A549 (cell line): ENCODE results near the gene TCERG1L. TPM values are rescaled to one million over a fixed set of nuclear protein-coding genes. Genes with fewer than 3 reads are reported as not detected.

Experiments
- ATAC-seq, 2 experiments: fragments of 200-7000 bp in 1 of 2; fragments of >200 bp in 1 of 2; cut with Nextera tagmentation in 1 of 2; cut with Tn5 transposase in 1 of 2; 3 replicates each; pipeline versions ENCODE4 v1.8.0 to v1.9.1; 2018 to 2020; ENCODE audit warnings: mild to moderate bottlenecking in 1 of 2, moderate library complexity in 1 of 2
- CTCF ChIA-PET: fragments of 300-600 bp; sonication (Branson Sonifier 250); formaldehyde crosslinking; extraction: SDS; loops from one replicate; lab custom pipeline; 2021; ENCODE audit warnings: antibody characterized with exemption, inconsistent platforms; lab: Yijun Ruan, JAX
- POLR2A ChIA-PET: fragments of 350-600 bp; formaldehyde crosslinking; extraction: SDS; loops from one replicate; lab custom pipeline; 2021; ENCODE audit warnings: antibody characterized with exemption, inconsistent platforms; lab: Yijun Ruan, JAX
- DNase-seq, 2 experiments: peaks; one replicate each; pipeline versions ENCODE4 v3.0.0 to v3.0.0-alpha.2; 2011 to 2016; ENCODE audit warnings: low read depth in 1 of 2, low spot score in 1 of 2
- FAIRE-seq: peaks from 2 replicates; lab custom pipeline; 2011; peaks lifted over from hg19 to GRCh38; lab: Jason Lieb, UNC
- H3K27ac ChIP-seq, 2 experiments: fragments of >200 bp; sonication (Bioruptor Twin); formaldehyde crosslinking; 3 replicates each; pipeline ENCODE4 v1.5.1; 2016 to 2017
- H3K4me1 ChIP-seq: fragments of >200 bp; sonication (Bioruptor Twin); formaldehyde crosslinking; 3 replicates; pipeline ENCODE4 v1.6.1; 2016
- H3K4me2 ChIP-seq: fragments of >200 bp; sonication (Bioruptor Twin); formaldehyde crosslinking; 3 replicates; pipeline ENCODE4 v1.6.1; 2016
- H3K4me3 ChIP-seq: fragments of >200 bp; sonication (Bioruptor Twin); formaldehyde crosslinking; 3 replicates; pipeline ENCODE4 v1.5.1; 2016
- H3K9me3 ChIP-seq: fragments of >200 bp; sonication (Bioruptor Twin); formaldehyde crosslinking; 3 replicates; pipeline ENCODE4 v1.6.1; 2016
- BHLHE40 ChIP-seq: IDR thresholded peaks from 2 replicates; pipeline ENCODE4 v1.6.1; 2012; ENCODE audit warnings: low read depth, low read length, inconsistent platforms
- CBX2 ChIP-seq: fragments of 200-600 bp; sonication (generic); IDR thresholded peaks from 2 replicates; pipeline ENCODE4 v1.6.1; 2016; ENCODE audit warnings: low read depth, mild to moderate bottlenecking, borderline replicate concordance
- CEBPB ChIP-seq, 2 experiments: fragments of >200 bp in 1 of 2; sonication (Bioruptor Twin) in 1 of 2; formaldehyde crosslinking in 1 of 2; IDR thresholded peaks; 2 replicates each; pipeline ENCODE4 v1.6.1; 2012 to 2016
- CHD2 ChIP-seq: fragments of 150-350 bp; IDR thresholded peaks from 2 replicates; pipeline ENCODE4 v1.6.1; 2014; ENCODE audit warnings: low read length; ENCODE audit not compliant: partially characterized antibody
- EHF ChIP-seq: fragments of 250-450 bp; sonication (Bioruptor Pico); IDR thresholded peaks from 2 replicates; pipeline ENCODE4 v1.5.0; 2020; ENCODE audit warnings: mild to moderate bottlenecking
- EHMT2 ChIP-seq: fragments of 200-600 bp; sonication (generic); IDR thresholded peaks from 2 replicates; pipeline ENCODE4 v1.6.1; 2016; ENCODE audit warnings: antibody characterized with exemption, low read depth, mild to moderate bottlenecking, moderate library complexity
- EP300 ChIP-seq, 2 experiments: fragments of >200 bp; sonication (Bioruptor Twin); formaldehyde crosslinking; IDR thresholded peaks; 2 replicates in 1 of 2; 3 replicates in 1 of 2; pipeline ENCODE4 v1.6.1; 2016 to 2017
- HOXA7 ChIP-seq: fragments of 250-450 bp; sonication (Bioruptor Pico); IDR thresholded peaks from 2 replicates; pipeline ENCODE4 v1.5.0; 2020; ENCODE audit warnings: mild to moderate bottlenecking, moderate library complexity
- HOXB5 ChIP-seq: fragments of 250-450 bp; sonication (Bioruptor Pico); IDR thresholded peaks from 2 replicates; pipeline ENCODE4 v1.5.0; 2020; ENCODE audit warnings: mild to moderate bottlenecking, moderate library complexity
- KDM1A ChIP-seq: fragments of 200-600 bp; sonication (generic); IDR thresholded peaks from 2 replicates; pipeline ENCODE4 v1.6.1; 2016; ENCODE audit warnings: low read depth, mild to moderate bottlenecking
- MAZ ChIP-seq: fragments of 150-350 bp; IDR thresholded peaks from 2 replicates; pipeline ENCODE4 v1.6.1; 2014; ENCODE audit warnings: antibody characterized with exemption, low read depth, low read length, borderline replicate concordance
- NFE2L2 ChIP-seq: fragments of 150-350 bp; conservative IDR thresholded peaks from 2 replicates; pipeline ENCODE4 v1.6.1; 2014; ENCODE audit warnings: low read length
- NR3C1 ChIP-seq: fragments of >200 bp; sonication (Bioruptor Twin); formaldehyde crosslinking; IDR thresholded peaks from 3 replicates; pipeline ENCODE4 v1.6.1; 2017
- RAD21 ChIP-seq, 2 experiments: fragments of >200 bp in 1 of 2; sonication (Bioruptor Twin) in 1 of 2; formaldehyde crosslinking in 1 of 2; IDR thresholded peaks in 1 of 2; conservative IDR thresholded peaks in 1 of 2; 2 replicates in 1 of 2; 3 replicates in 1 of 2; pipeline ENCODE4 v1.6.1; 2012 to 2018; ENCODE audit warnings: inconsistent platforms in 1 of 2
- REST ChIP-seq: fragments of 200-600 bp; sonication (generic); IDR thresholded peaks from 2 replicates; pipeline ENCODE4 v1.6.1; 2016; ENCODE audit warnings: antibody characterized with exemption, mild to moderate bottlenecking, moderate library complexity
- RFX5 ChIP-seq: fragments of 450-650 bp; IDR thresholded peaks from 2 replicates; pipeline ENCODE4 v1.7.1; 2014; ENCODE audit warnings: antibody characterized with exemption, mild to moderate bottlenecking, moderate library complexity
- SMC3 ChIP-seq: fragments of >200 bp; sonication (Bioruptor Twin); formaldehyde crosslinking; IDR thresholded peaks from 3 replicates; pipeline ENCODE4 v1.6.1; 2018; ENCODE audit warnings: inconsistent platforms
- TFCP2L1 ChIP-seq: fragments of 250-450 bp; sonication (Bioruptor Pico); IDR thresholded peaks from 2 replicates; pipeline ENCODE4 v1.5.0; 2021; ENCODE audit warnings: mild to moderate bottlenecking
- ZFP36 ChIP-seq: fragments of 450-650 bp; IDR thresholded peaks from 2 replicates; pipeline ENCODE4 v1.6.1; 2014; ENCODE audit warnings: borderline replicate concordance; ENCODE audit not compliant: partially characterized antibody
- ZNF302 ChIP-seq: fragments of 250-450 bp; sonication (Bioruptor Pico); IDR thresholded peaks from 2 replicates; pipeline ENCODE4 v1.9.0; 2021; ENCODE audit warnings: inconsistent platforms, mild to moderate bottlenecking, moderate library complexity
- WGBS: methylation state at CpG from one replicate; pipeline ENCODE4 v1.1.6; 2017; ENCODE audit errors: missing lambda C conversion rate; 5-methylcytosine and 5-hydroxymethylcytosine counted together
- polyA plus RNA-seq, 4 experiments: library from polyadenylated mRNA; depleted of rRNA in 3 of 4; stranded (reverse); fragments of >200 nt; fragmentation: RNase III in 1 of 4; extraction: RNeasy Plus Mini Kit Qiagen cat#74134 plus additional on column Dnase treatment in 1 of 4; gene quantifications; 2 replicates in 3 of 4; 3 replicates in 1 of 4; pipeline ENCODE4 v1.2.3, GENCODE V29; 2011 to 2017

The TCERG1L gene
- polyA plus RNA-seq, 2 of the 4 experiments (the other 2 are of a cell fraction) = not detected

- Histone ChIP-seq H3K4me3 (no peak overlapping the region), H3K4me1 (no peaks in the 10 kb centered on the region), H3K4me2 (no peak overlapping the region), H3K27ac (no peak overlapping the region), H3K9me3 (no peaks in the 10 kb centered on the region)
- CTCF ChIA-PET = no interaction called here
- POLR2A ChIA-PET = no interaction called here
- DNase-seq (no peak), FAIRE-seq (no peak), ATAC-seq (no peak)
- WGBS = 12% methylated on average over 8 of the region's 8 CpGs
- TF ChIP-seq ZFP36 = no peak
- TF ChIP-seq KDM1A = no peak
- no peak for TF ChIP-seq HOXB5
These were observed 43.5 kb upstream of the TCERG1L start for GRCh38 chr10:131355056-131355455.

- WGBS = 49% methylated on average over 9 of the region's 9 CpGs
- no peaks in the 10 kb centered on the region for H3K9me3 ChIP-seq
- FAIRE-seq (no peak), DNase-seq (no peak), ATAC-seq (no peak)
- CTCF ChIA-PET = no interaction called here
- POLR2A ChIA-PET = no interaction called here
- H3K4me2 ChIP-seq = no peak overlapping the region
- H3K4me1 ChIP-seq = no peaks in the 10 kb centered on the region
- H3K4me3 ChIP-seq = no peak overlapping the region
- TF ChIP-seq NR3C1 (no peak), REST (peak; percentile 92), EHMT2 (peak; percentile 36; the same call in 1 of the 2 replicates), BHLHE40 (no peak)
- H3K27ac ChIP-seq = no peak overlapping the region
These were observed 42.9 kb upstream of the TCERG1L start for GRCh38 chr10:131354380-131354779.

- ChIA-PET CTCF (no interaction called here), POLR2A (no interaction called here)
- no peak overlapping the region for H3K4me3 ChIP-seq
- no peak for ATAC-seq
- WGBS = 0% methylated on average over 7 of the region's 7 CpGs
- no peaks in the 10 kb centered on the region for H3K4me1 ChIP-seq
- H3K9me3 ChIP-seq = no peaks in the 10 kb centered on the region
- DNase-seq = no peak
- no peak for FAIRE-seq
- H3K4me2 ChIP-seq = no peak overlapping the region
- no peak overlapping the region for H3K27ac ChIP-seq
- TF ChIP-seq TFCP2L1 (no peak), CEBPB (IDR thresholded peaks at IDR 0.05) (no peak), ZNF302 (CRISPR knock-in tag) (no peak), SMC3 (no peak), EHF (CRISPR knock-in tag) (no peak), RAD21 (conservative IDR thresholded peaks at IDR 0.05 in 1 of 2, IDR thresholded peaks at IDR 0.05 in 1 of 2) (no peak), MAZ (no peak), CBX2 (no peak), RFX5 (no peak), EP300 (IDR thresholded peaks at IDR 0.05) (no peak), CHD2 (no peak), HOXA7 (no peak), NFE2L2 (no peak), HOXB5 (no peak)
These were observed 41.3 kb upstream of the TCERG1L start for GRCh38 chr10:131352765-131353290.
